Measurements from ENCODE around the gene LRP6.

- TF ChIP-seq RBM39 (IDR thresholded peaks at IDR 0.05; ENCODE audit: low read depth, low read length, poor library complexity, severe bottlenecking) (no peak), SIX4 (CRISPR knock-in tag; IDR thresholded peaks at IDR 0.05) (no peak), ZNF143 (CRISPR knock-in tag; IDR thresholded peaks at IDR 0.05) (no peak), USF2 (IDR thresholded peaks at IDR 0.05; ENCODE audit: low read depth, low read length) (no peak), USF2 (CRISPR knock-in tag; IDR thresholded peaks at IDR 0.05; ENCODE audit: borderline replicate concordance) (no peak)
These were observed 113.2 kb downstream of the LRP6 start for GRCh38 chr12:12153596-12153995.

All from HepG2 (cell line).